Rectal smooth muscle tissue (tissue), 1 donor: ENCODE data around the gene C10orf53.

Source experiments
- H3K27ac ChIP-seq: one replicate; pipeline ENCODE4 v1.7.0; 2013; ENCODE audit warnings: low read depth, low read length, inconsistent platforms
- H3K27me3 ChIP-seq: one replicate; pipeline ENCODE4 v1.7.0; 2013; ENCODE audit warnings: low read length; ENCODE audit not compliant: control insufficient read depth, insufficient read depth
- H3K36me3 ChIP-seq: one replicate; pipeline ENCODE4 v1.7.0; 2013; ENCODE audit warnings: low read length; ENCODE audit not compliant: control insufficient read depth, insufficient read depth
- H3K4me1 ChIP-seq: one replicate; pipeline ENCODE4 v1.7.0; 2013; ENCODE audit warnings: low read length; ENCODE audit not compliant: control insufficient read depth, insufficient read depth
- H3K4me3 ChIP-seq: one replicate; pipeline ENCODE4 v1.7.0; 2013; ENCODE audit warnings: low read length
- H3K9ac ChIP-seq: one replicate; pipeline ENCODE4 v1.7.0; 2013; ENCODE audit warnings: low read length

Gene C10orf53

DNA sequence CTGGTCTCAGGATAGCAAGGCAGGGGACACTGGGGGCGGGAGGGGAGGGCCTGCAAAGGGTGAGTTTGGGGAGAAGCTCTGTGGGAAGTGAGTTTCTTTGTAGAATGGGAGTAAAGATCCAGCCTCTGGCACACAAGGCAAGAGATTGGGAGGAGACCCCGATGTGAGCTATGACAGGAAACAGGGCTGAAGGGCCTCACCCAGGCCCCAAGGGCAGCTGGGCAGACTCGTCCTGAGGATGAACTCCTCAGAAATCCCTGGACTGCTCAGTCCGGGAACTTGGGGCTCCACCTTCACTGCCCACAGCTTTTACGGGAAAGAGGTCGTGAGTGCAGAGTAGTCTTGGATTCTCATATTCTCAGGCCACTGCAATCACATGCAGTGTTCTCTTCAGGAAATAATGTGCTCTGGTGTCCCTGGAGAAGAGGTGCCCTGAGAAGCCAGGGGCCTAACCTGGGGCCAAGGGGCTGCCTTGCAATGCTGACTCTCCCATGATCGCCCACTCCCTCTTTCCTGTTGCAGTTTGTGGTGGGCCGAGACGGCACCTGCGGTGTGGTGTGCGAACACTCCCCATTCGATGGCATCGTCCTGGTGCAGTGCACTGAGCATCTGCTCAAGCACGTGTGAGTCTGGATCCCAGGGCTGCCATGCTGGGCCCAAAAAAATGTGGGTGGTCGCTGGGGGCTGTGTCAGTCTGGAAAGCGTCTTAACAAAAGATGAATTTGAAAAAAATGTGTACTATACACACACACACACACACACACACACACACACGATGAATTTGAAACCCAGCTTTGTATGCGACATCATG is 31.3 kb upstream of the C10orf53 start:
- Histone ChIP-seq H3K4me1 (no peaks in the 10 kb centered on the region), H3K27me3 (no peaks in the 10 kb centered on the region), H3K36me3 (no peaks in the 10 kb centered on the region)

DNA sequence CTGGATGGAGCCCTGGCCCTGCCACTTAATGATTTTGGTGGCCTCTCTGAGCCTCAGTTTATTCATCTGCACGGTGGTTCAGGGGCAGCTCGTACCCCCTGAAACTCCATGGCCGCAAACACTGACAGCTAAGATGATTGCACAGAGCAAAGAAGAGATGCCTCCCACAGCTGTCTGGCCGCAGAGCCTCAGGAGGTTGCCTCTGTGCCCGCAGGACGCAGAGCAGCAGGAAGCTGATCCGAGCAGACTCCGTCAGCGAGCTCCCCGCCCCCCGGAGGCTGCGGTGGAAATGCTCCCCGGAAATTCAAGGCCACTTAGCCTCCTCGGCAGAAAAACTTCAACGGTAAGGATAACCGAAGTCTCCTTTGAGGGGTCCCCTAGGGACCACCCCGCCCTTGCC is 30.2 kb upstream of the C10orf53 start:
- Histone ChIP-seq H3K36me3 (no peaks in the 10 kb centered on the region), H3K27me3 (no peaks in the 10 kb centered on the region), H3K4me3 (no peak overlapping the region), H3K27ac (no peak overlapping the region), H3K4me1 (no peaks in the 10 kb centered on the region), H3K9ac (no peak overlapping the region)

More for the DNA sequence above, 31.3 kb upstream of the C10orf53 start:
- Histone ChIP-seq H3K4me3 (no peak overlapping the region), H3K27ac (no peak overlapping the region), H3K9ac (no peak overlapping the region)

DNA sequence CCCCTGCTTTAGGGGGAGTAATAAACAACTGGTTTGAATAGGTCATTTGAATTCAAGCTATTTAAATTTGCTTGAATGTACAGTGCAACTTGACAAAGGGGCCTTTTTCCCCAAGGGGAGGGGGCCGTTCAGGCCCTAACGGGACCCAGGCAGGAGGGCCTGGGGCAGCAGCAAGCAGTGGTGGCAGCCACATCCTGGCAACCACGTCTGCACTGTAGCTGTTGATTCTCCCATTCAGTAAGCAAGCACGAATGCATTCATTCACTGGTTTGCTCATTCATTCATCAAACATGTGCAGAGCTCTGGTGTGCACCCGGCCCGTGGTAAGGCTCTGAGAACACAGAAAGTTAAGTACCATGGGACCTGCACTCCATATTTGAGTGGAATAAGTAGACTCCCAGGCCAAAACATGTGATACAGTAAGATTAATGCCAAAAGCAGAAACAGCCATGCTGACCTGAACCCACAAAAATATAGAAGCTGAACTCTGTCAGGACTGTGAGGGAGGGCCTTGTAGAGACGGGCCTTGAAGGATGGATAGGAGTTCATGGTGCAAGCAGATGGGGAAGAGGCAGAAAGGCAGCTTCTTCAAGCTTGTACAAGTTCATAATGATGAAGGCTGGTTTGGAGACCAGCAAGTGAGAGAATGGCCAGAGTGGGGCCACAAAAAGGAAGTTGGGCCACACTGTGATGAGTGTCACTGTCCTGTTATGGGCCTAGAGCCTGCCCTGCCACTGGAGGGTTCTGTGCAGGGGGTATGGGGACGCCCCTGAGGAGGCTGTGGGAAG is 29.3 kb upstream of the C10orf53 start:
- no peak overlapping the region for H3K9ac ChIP-seq

DNA sequence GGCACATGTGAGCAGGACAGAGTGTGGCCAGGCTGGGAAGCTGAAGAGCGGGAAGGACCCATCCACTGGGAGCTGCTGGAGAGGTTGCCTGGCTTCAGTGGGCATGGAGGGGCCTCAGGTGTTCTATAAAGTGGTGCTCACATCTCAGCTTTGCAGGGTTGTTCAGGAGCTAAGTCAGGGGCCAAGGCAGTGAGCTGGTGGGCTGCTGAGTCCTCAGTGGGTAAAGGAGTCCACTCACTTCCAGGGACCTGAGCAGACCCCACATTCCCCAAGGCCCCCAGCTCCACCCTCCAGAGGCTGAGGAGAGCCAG is 28.8 kb upstream of the C10orf53 start:
- H3K36me3 ChIP-seq = no peaks in the 10 kb centered on the region
- no peaks in the 10 kb centered on the region for H3K4me1 ChIP-seq
- no peak overlapping the region for H3K4me3 ChIP-seq
- no peaks in the 10 kb centered on the region for H3K27me3 ChIP-seq
- H3K9ac ChIP-seq = no peak overlapping the region
- H3K27ac ChIP-seq = no peak overlapping the region

More for the DNA sequence above, 29.3 kb upstream of the C10orf53 start:
- no peak overlapping the region for H3K27ac ChIP-seq
- no peaks in the 10 kb centered on the region for H3K27me3 ChIP-seq
- no peaks in the 10 kb centered on the region for H3K4me1 ChIP-seq
- no peak overlapping the region for H3K4me3 ChIP-seq
- no peaks in the 10 kb centered on the region for H3K36me3 ChIP-seq

DNA sequence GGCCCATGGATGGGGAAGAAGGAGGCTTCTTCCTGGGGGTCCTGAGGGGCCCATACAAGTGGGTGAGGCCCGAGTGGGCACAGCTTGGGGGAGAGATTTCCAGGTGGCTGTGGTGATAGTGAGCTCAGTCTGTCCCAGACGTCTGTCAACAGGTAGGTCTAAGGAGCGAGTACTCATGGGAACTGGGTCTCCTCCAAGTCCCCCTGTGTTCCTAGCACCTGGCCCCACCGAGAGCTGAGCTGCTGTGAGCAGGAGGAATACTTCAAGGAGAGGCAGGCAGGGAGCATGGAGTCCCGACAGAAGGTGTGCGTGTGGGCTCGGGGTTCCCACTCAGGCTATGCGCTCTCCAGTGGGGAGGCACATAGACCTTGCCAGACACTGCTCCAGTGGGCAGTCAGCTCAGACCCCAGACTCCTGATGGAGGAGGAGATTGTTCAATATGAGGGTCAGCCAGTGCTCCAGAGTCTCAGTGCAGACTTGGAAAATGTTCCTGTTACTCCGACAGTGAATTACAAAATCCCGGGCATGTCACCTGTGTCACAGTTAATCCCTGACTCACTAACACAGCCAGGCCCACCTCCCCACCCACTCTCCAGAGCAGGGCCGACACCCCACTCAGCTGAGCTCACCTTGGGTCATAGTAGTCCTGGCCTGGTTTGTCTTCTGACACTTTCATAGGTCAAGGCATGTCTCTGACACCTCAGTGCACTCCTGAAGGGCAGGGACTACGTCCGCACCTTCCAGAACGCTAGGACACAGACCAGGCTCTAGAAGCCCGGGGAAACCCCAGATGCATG is 28.2 kb upstream of the C10orf53 start:
- Histone ChIP-seq H3K27ac (no peak overlapping the region), H3K9ac (no peak overlapping the region), H3K36me3 (no peaks in the 10 kb centered on the region), H3K4me3 (no peak overlapping the region), H3K4me1 (no peaks in the 10 kb centered on the region), H3K27me3 (no peaks in the 10 kb centered on the region)

DNA sequence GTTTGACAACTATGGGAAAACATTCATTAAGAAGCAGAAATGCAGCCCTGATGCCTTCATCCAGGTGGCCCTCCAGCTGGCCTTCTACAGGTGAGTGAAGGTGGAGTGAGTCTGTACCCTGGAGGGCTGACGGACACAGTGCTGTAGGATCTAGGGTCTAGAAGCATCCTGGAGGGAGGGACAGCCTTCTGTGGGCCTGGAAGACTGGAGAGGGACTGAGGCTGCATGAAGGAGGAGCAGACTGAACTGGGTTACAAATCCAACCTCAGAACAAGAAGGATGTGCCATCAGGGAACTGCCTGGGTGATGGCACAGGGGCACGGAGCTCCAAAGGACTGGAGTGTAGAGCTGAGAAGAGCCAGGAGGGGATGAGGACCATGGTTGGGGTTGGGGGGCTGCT is 27.5 kb upstream of the C10orf53 start:
- no peaks in the 10 kb centered on the region for H3K27me3 ChIP-seq
- H3K4me1 ChIP-seq = no peaks in the 10 kb centered on the region
- H3K27ac ChIP-seq = no peak overlapping the region

DNA sequence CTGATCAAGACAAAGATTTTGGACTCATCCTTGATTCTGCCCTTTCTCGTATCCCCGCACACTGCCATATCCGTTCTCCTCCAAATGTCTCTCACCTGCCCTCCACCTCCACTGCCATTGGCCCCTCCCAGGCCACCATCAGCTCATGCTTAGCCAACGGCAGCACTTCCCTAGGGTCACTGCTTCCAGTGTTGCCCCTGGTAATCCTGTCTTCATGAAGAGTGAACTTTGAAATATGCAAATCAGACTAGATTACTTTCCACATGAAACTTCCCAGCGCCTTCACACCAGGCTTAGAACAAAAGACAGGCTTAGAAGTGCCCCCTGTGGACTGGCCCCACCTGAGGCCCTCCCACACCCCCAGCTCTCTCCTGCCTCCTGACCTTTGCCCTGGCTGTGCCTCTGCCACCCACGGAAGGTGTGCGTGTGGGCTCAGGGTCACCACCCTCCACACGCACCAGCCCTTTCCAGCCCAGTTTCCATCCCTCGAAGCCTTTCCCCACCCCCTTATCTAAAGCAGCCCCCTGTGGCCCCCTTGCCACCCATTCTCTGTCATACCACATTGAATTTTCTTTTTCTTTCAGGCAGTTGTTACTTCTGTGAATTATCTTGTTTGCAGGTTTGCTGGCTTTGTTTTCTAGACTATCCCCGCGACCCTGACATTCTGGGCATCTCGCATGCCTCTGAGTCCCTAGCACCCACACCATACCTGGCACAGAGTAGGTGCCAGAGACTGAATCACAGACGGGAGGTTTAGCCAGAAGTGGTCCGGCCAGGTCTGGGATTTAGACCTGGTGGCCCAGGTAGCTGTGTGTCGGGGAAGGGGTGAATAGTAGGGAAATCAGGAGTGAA is 26.8 kb upstream of the C10orf53 start:
- Histone ChIP-seq H3K36me3 (no peaks in the 10 kb centered on the region), H3K4me1 (no peaks in the 10 kb centered on the region), H3K27ac (no peak overlapping the region), H3K27me3 (no peaks in the 10 kb centered on the region), H3K9ac (no peak overlapping the region), H3K4me3 (no peak overlapping the region)

More for the DNA sequence above, 27.5 kb upstream of the C10orf53 start:
- Histone ChIP-seq H3K9ac (no peak overlapping the region), H3K4me3 (no peak overlapping the region), H3K36me3 (no peaks in the 10 kb centered on the region)

DNA sequence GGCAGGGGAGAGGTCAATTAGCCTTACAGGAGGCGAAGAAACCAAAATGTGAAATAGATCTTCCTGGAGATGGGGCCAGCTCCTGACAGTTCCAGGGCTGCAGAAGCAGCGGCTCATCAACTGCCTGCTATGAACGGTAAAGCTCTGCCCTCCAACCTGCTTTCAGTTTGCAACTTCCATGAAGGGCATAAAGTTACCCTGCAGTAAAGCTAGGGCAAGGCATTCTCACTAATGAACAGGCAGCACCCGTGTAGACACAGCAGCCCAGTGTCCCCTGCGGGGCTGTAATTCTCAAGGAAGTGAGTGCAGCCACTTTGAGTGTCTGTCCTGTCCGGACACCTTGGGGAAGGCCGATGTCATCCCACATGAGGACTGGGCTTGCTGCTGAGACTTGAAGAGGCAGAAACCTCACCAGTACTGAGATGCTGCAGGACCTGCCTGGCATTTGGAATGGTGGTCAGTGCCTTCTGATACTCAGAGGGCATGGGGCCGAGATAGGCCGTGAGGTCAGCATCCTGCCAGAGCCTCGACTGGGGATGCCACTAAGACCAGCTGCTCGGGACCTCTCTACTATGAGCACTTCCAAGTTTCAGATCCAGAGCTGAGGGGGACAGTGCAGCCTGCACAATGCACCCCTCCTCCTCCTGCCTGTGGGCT is 26.1 kb upstream of the C10orf53 start:
- Histone ChIP-seq H3K27ac (no peak overlapping the region), H3K27me3 (no peaks in the 10 kb centered on the region), H3K36me3 (no peaks in the 10 kb centered on the region), H3K4me3 (no peak overlapping the region), H3K9ac (no peak overlapping the region), H3K4me1 (no peaks in the 10 kb centered on the region)

DNA sequence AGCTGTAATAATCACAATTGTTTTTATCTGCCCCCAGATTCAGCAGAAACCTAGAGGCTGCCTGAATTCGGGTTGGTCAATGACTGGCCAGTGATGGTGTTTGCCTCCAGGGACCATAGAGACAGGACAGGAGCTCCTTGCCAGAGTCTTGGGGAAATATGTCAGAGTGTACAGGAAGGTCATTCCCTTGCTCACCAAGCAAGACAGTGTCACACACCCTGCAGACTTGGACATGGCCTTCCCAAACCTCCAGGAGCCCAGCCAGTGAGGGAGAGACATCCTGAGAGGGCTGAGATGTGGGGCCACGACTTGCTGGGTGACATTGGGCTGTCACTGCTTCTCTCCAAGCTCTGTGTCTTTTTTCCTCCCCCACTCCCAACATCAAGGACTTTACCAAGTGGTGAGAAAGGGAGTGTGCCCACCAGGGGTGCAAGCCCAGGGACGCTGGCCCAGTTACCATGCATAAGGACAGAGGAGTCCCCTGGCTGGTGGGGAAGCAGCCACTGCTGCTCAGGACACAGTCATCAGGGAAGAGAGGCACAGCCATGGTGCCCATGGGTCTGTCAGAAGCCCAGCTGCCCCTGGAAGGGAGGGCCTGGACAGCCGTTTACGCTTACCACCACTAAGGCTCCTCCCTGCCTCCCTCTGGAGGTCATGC is 25.3 kb upstream of the C10orf53 start:
- no peaks in the 10 kb centered on the region for H3K36me3 ChIP-seq
- no peaks in the 10 kb centered on the region for H3K4me1 ChIP-seq
- no peak overlapping the region for H3K27ac ChIP-seq
- H3K4me3 ChIP-seq = no peak overlapping the region
- H3K9ac ChIP-seq = no peak overlapping the region
- H3K27me3 ChIP-seq = no peaks in the 10 kb centered on the region

DNA sequence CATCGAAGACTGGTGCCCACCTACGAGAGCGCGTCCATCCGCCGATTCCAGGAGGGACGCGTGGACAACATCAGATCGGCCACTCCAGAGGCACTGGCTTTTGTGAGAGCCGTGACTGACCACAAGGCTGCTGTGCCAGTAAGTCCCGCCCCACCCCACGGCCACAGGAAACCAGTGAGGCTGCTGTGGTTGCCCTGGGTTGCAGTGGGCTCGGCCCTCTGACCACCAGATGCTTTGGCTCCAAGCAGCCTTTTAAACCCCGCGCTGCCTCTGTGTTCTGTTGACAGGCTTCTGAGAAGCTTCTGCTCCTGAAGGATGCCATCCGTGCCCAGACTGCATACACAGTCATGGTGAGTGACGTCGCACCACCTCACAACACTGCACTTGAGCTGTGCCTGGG is 24.4 kb upstream of the C10orf53 start:
- Histone ChIP-seq H3K4me1 (no peaks in the 10 kb centered on the region), H3K9ac (no peak overlapping the region), H3K27me3 (no peaks in the 10 kb centered on the region), H3K4me3 (no peak overlapping the region), H3K27ac (no peak overlapping the region), H3K36me3 (no peaks in the 10 kb centered on the region)

DNA sequence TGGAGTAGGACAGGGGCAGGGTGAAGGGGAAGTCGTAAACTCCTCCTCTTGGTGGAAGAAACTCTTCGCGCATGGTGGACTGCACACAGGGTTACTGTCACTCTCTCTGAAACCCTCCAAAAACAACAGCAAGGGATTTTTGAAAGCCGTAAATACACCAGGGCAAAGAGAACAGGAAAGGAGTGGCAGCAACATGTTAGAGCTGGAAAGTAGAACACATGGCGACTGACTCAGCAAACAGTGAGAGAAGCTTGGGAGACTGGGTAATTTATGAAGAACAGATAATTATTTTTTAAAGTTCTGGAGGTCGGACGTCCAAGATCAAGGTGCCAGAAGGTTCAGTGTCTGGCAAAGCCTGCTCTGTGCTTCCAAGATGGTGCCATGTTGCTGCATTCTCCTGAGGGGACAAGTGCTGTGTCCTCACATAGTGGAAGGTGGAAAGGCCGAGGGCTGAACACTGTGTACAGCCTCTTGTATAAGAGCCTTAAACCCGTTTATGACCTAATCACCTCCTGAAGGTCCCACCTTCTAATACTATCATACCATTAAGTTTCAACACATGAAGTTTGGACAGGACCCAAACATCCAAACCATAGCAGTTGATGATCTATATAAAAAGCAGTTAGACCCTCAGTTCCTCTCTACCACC is 22.5 kb upstream of the C10orf53 start:
- no peak overlapping the region for H3K4me3 ChIP-seq
- no peaks in the 10 kb centered on the region for H3K36me3 ChIP-seq
- no peak overlapping the region for H3K9ac ChIP-seq
- no peaks in the 10 kb centered on the region for H3K27me3 ChIP-seq
- no peaks in the 10 kb centered on the region for H3K4me1 ChIP-seq
- no peak overlapping the region for H3K27ac ChIP-seq
